ENCODE measurements around the gene FHIP1B.

FHIP1B gene

DNA sequence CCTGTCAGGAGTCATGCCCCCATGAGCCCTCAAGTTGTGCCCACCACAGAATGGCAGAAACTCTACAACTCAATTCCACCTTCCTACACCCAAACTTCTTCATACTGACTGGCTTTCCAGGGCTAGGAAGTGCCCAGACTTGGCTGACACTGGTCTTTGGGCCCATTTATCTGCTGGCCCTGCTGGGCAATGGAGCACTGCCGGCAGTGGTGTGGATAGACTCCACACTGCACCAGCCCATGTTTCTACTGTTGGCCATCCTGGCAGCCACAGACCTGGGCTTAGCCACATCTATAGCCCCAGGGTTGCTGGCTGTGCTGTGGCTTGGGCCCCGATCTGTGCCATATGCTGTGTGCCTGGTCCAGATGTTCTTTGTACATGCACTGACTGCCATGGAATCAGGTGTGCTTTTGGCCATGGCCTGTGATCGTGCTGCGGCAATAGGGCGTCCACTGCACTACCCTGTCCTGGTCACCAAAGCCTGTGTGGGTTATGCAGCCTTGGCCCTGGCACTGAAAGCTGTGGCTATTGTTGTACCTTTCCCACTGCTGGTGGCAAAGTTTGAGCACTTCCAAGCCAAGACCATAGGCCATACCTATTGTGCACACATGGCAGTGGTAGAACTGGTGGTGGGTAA is 35.1 kb downstream of the FHIP1B start, which contains the start of gene OR52W1:
TSS of gene OR52W1 (plus strand) at position 51 of the 637 bp plus-strand sequence. CDS start at position 51, 0 bp downstream.
- DNase-seq, result no peak

GRCh38 chr11:6197466-6198200 is 36.8 kb downstream of the FHIP1B start:
- DNase-seq, result no peak

GRCh38 chr11:6196396-6196795 is 38.0 kb downstream of the FHIP1B start:
- DNase-seq, result no peak

- no peak for DNase-seq
Measured at GRCh38 chr11:6194065-6194581, 40.3 kb downstream of the FHIP1B start.

DNA sequence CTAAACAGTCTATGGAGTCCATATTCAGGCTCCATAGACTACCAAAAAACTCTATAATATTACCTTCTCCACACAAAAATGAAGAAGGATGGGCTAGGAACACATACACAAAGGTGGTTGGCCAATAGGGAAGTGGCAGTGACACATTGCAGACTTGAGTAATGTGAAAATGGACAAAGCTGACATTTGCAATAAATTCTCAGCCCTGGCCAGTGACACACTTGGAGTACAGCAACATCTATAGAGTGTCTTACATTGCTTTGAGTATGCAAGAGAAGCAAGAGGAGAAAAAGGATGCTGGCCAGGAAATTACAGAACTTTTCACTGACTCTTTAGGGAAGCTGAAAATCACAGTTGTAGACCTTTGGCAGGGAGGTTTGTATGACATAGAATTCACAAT is 42.7 kb downstream of the FHIP1B start:
- no peak for DNase-seq

DNA sequence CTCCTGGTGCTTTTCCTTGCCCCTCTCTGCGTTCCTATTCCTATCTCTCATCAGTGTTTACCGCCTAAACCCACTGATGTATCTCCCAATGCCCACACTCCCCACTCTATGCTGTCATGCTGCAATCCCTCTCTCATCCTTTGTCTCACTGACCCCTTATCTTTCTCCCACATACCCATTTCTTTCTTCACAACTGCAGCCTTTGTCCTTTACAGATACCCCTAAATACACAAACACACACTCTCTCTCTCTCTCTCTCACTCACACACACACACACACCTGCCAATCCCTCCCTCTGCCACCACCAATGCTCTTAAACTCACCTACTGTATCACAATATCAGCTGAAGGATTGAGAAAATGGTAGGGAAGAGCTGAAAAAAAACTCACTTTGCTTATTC is 59.0 kb downstream of the FHIP1B start:
- no peak for DNase-seq

- DNase-seq, result no peak
Measured at GRCh38 chr11:6170226-6170625, 64.2 kb downstream of the FHIP1B start, which contains the start of gene OR52B2. Gene OR52B2 (minus strand): TSS chr11:6170326. CDS start chr11:6170326, 0 bp downstream.
